D721Med (cell line): Measurements from ENCODE around the gene CHGA.

Experiments
- DNase-seq: peaks from one replicate; pipeline ENCODE4 v3.0.0; 2011; ENCODE audit warnings: low spot score; ENCODE audit not compliant: insufficient read length
- FAIRE-seq: peaks from 2 replicates; lab custom pipeline; 2011; peaks lifted over from hg19 to GRCh38; lab: Jason Lieb, UNC
- CTCF ChIP-seq: IDR thresholded peaks from 2 replicates; pipeline ENCODE4 v1.5.1; 2012; ENCODE audit warnings: mild to moderate bottlenecking, control low read depth; ENCODE audit not compliant: insufficient read depth; ENCODE audit errors: missing control alignments

CHGA gene

GRCh38 chr14:92926180-92926845 lies 3.4 kb downstream of the CHGA start:
- no peak for TF ChIP-seq CTCF
- DNase-seq (no peak), FAIRE-seq (no peak)

GRCh38 chr14:92926931-92927330 lies 4.0 kb downstream of the CHGA start:
- FAIRE-seq: no peak
- no peak for TF ChIP-seq CTCF
- no peak for DNase-seq

- no peak for TF ChIP-seq CTCF
- DNase-seq (no peak), FAIRE-seq (no peak)
Observed at GRCh38 chr14:92927349-92928257, 4.7 kb downstream of the CHGA start.

- no peak for DNase-seq
- no peak for TF ChIP-seq CTCF
- FAIRE-seq: no peak
Observed at GRCh38 chr14:92928258-92928629, 5.3 kb downstream of the CHGA start.

- TF ChIP-seq CTCF: no peak
- DNase-seq (no peak), FAIRE-seq (no peak)
Observed at GRCh38 chr14:92928961-92929688, 6.2 kb downstream of the CHGA start.

- no peak for TF ChIP-seq CTCF
- no peak for FAIRE-seq
- no peak for DNase-seq
Observed at GRCh38 chr14:92929689-92930608, 7.0 kb downstream of the CHGA start.
